ENCODE measurements around the gene PIK3R6.

GRCh38 chr17:8904201-8904600 lies 36.7 kb upstream of the PIK3R6 start:
- TF ChIP-seq, protein P1, sequence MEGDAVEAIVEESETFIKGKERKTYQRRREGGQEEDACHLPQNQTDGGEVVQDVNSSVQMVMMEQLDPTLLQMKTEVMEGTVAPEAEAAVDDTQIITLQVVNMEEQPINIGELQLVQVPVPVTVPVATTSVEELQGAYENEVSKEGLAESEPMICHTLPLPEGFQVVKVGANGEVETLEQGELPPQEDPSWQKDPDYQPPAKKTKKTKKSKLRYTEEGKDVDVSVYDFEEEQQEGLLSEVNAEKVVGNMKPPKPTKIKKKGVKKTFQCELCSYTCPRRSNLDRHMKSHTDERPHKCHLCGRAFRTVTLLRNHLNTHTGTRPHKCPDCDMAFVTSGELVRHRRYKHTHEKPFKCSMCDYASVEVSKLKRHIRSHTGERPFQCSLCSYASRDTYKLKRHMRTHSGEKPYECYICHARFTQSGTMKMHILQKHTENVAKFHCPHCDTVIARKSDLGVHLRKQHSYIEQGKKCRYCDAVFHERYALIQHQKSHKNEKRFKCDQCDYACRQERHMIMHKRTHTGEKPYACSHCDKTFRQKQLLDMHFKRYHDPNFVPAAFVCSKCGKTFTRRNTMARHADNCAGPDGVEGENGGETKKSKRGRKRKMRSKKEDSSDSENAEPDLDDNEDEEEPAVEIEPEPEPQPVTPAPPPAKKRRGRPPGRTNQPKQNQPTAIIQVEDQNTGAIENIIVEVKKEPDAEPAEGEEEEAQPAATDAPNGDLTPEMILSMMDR (conservative IDR thresholded peaks at IDR 0.05; ENCODE audit: low read depth, low read length), result no peak
- TF ChIP-seq RAD21 (IDR thresholded peaks at IDR 0.05; ENCODE audit: low read length), result no peak
- TF ChIP-seq POLR2A (IDR thresholded peaks at IDR 0.05; ENCODE audit: low read depth, low read length), result no peak
- no peak for TF ChIP-seq MXI1 (IDR thresholded peaks at IDR 0.05; ENCODE audit: borderline replicate concordance, low read depth, low read length)
- TF ChIP-seq NFE2L2 (IDR thresholded peaks at IDR 0.05; ENCODE audit: low read depth, low read length), result no peak
- TF ChIP-seq RFX5 (IDR thresholded peaks at IDR 0.05; ENCODE audit: low read depth, low read length), result no peak
- TF ChIP-seq RCOR1 (IDR thresholded peaks at IDR 0.05; ENCODE audit: insufficient replicate concordance, low read length), result no peak
- TF ChIP-seq ELK1 (IDR thresholded peaks at IDR 0.05; ENCODE audit: borderline replicate concordance, low read depth, low read length), result no peak
- TF ChIP-seq, protein P2, sequence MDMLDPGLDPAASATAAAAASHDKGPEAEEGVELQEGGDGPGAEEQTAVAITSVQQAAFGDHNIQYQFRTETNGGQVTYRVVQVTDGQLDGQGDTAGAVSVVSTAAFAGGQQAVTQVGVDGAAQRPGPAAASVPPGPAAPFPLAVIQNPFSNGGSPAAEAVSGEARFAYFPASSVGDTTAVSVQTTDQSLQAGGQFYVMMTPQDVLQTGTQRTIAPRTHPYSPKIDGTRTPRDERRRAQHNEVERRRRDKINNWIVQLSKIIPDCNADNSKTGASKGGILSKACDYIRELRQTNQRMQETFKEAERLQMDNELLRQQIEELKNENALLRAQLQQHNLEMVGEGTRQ (IDR thresholded peaks at IDR 0.05; ENCODE audit: low read depth, low read length), result no peak
- TF ChIP-seq BHLHE40 (IDR thresholded peaks at IDR 0.05; ENCODE audit: low read depth, low read length), result no peak
